ENCODE results near the gene CHST12.
"Not testable (repeated sequence)": the region's sequence is repeated elsewhere in the genome, so short reads cannot be mapped to it uniquely, and the experiment has no call there.

CHST12 gene

GRCh38 chr7:2403014-2403717, at the start of gene CHST12:
CHST12 (plus strand) TSS chr7:2403611; CDS start chr7:2432640, 29,029 bp downstream.
- peak; percentile 92 for DNase-seq

GRCh38 chr7:2353936-2354185, 49.5 kb upstream of the CHST12 start:
- DNase-seq = peak; percentile 87

- DNase-seq = peak; percentile 88
Observed at GRCh38 chr7:2354186-2354938, 49.0 kb upstream of the CHST12 start, which contains the start of gene EIF3B. EIF3B (plus strand) TSS chr7:2354827; CDS start chr7:2354922, 95 bp downstream.

GRCh38 chr7:2354939-2355704, 48.3 kb upstream of the CHST12 start:
- DNase-seq = no peak

- no peak for DNase-seq
Observed at GRCh38 chr7:2355705-2356008, 47.8 kb upstream of the CHST12 start.

- DNase-seq = no peak
Observed at GRCh38 chr7:2357165-2357564, 46.2 kb upstream of the CHST12 start.

GRCh38 chr7:2357571-2357970, 45.8 kb upstream of the CHST12 start:
- DNase-seq = no peak

- DNase-seq = no peak
Observed at GRCh38 chr7:2358968-2359527, 44.4 kb upstream of the CHST12 start.

GRCh38 chr7:2359610-2360009, 43.8 kb upstream of the CHST12 start:
- no peak for DNase-seq

- DNase-seq = no peak
Observed at GRCh38 chr7:2360796-2361195, 42.6 kb upstream of the CHST12 start.

GRCh38 chr7:2362385-2363088, 40.9 kb upstream of the CHST12 start:
- DNase-seq = no peak

GRCh38 chr7:2369139-2369538, 34.3 kb upstream of the CHST12 start:
- no peak for DNase-seq

- no peak for DNase-seq
Observed at GRCh38 chr7:2371329-2371728, 32.1 kb upstream of the CHST12 start.

- DNase-seq = no peak
Observed at GRCh38 chr7:2372724-2373123, 30.7 kb upstream of the CHST12 start.

- no peak for DNase-seq
Observed at GRCh38 chr7:2373124-2373556, 30.3 kb upstream of the CHST12 start.

- DNase-seq = no peak
Observed at GRCh38 chr7:2373646-2374045, 29.8 kb upstream of the CHST12 start.

GRCh38 chr7:2374401-2374800, 29.0 kb upstream of the CHST12 start:
- DNase-seq = no peak

GRCh38 chr7:2374830-2375728, 28.3 kb upstream of the CHST12 start:
- no peak for DNase-seq

- DNase-seq = no peak
Observed at GRCh38 chr7:2376351-2377154, 26.9 kb upstream of the CHST12 start.

- DNase-seq = not testable (repeated sequence)
Observed at GRCh38 chr7:2377492-2377891, 25.9 kb upstream of the CHST12 start.

GRCh38 chr7:2378125-2378524, 25.3 kb upstream of the CHST12 start:
- not testable (repeated sequence) for DNase-seq

Measured in NCI-H2029 (cell line).